Measurements from ENCODE around the gene UGT2B15. TPM values are rescaled to one million over a fixed set of nuclear protein-coding genes. Genes with fewer than 3 reads are reported as not detected.
"Not testable (repeated sequence)": the region's sequence is repeated elsewhere in the genome, so short reads cannot be mapped to it uniquely, and the experiment has no call there.

Gene UGT2B15
- total RNA-seq, 1 donor from 2014 or later = not detected

DNA sequence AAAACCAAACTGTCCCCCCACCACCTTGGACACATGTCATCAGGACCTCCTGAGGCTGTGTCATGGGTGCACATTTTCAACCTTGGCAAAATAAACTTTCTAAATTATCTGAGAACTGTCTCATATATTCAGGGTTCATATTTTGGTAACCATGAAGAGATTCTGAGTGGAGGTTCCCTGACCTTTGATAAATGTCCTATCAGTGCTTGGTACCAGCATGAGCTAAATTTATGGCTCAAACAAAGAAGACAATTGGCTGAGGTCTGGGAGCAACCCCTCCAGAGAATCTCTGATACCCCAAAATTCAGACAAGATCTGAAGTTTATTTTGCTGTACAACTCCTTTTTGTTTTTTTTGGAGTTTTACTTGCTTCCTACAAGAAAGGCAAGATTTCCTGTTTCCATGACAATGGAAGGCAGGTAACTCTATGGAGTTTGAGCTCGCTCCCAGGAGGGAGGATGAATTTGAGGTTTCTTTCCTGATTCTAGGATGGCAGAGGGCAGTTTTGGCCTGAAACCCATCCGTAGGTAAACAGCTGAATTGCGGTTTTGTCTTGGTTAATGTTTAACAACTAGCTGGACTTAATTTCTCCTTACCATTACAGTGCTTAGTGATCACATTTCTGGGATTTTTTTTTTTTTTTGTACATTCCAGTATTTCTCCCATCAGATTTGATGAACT lies 14.5 kb downstream of the UGT2B15 start:
- intact Hi-C loops (cut with DNase I) = no loop called here
- Histone ChIP-seq H3K4me1 (no peaks in the 10 kb centered on the region), H3K27ac (no peak overlapping the region), H3K9me3 (no peaks in the 10 kb centered on the region), H3K4me3 (no peak overlapping the region), H3K27me3 (no peaks in the 10 kb centered on the region), H3K36me3 (no peaks in the 10 kb centered on the region)
- TF ChIP-seq, protein P1, sequence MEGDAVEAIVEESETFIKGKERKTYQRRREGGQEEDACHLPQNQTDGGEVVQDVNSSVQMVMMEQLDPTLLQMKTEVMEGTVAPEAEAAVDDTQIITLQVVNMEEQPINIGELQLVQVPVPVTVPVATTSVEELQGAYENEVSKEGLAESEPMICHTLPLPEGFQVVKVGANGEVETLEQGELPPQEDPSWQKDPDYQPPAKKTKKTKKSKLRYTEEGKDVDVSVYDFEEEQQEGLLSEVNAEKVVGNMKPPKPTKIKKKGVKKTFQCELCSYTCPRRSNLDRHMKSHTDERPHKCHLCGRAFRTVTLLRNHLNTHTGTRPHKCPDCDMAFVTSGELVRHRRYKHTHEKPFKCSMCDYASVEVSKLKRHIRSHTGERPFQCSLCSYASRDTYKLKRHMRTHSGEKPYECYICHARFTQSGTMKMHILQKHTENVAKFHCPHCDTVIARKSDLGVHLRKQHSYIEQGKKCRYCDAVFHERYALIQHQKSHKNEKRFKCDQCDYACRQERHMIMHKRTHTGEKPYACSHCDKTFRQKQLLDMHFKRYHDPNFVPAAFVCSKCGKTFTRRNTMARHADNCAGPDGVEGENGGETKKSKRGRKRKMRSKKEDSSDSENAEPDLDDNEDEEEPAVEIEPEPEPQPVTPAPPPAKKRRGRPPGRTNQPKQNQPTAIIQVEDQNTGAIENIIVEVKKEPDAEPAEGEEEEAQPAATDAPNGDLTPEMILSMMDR (IDR thresholded peaks at IDR 0.05) = no peak
- DNase-seq = no peak
- ATAC-seq = no peak

DNA sequence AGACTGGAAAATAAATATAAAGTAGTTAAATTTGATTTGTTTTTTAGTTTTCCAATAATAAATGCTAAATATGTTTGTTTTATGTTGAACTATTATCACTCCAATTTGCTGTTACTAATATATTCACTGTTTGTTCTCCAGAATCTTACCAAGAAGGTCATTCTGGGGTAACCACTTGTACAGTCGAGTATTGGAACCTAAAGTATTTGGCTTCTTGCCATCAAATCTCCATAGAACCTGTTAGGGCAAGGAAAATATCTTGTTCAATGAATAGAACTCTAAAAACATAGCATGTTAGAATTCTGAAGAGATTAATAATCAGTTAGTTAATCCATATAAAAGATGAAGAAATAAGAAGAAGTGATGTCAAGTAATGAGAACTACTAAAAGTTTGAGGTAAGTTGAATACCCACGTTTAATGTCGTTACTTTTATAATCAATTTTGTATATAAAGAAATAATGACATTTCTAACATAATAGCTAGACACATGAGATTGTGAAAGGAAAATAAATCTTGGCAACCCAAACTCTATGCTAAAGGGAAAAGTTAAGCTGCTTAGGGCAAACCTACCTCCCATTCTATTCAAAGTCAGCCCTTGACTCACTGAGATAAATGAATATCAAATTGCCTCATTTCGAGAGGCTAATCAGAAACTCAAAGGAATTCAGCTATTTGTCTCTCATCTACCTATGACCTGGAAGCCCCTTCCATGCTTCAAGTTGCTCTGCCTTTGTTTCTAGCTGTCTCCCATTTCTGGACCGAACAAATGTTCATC lies 15.3 kb downstream of the UGT2B15 start:
- Histone ChIP-seq H3K4me3 (no peak overlapping the region), H3K27ac (no peak overlapping the region), H3K27me3 (no peaks in the 10 kb centered on the region), H3K36me3 (no peaks in the 10 kb centered on the region), H3K9me3 (no peaks in the 10 kb centered on the region), H3K4me1 (no peaks in the 10 kb centered on the region)
- no peak for ATAC-seq
- intact Hi-C loops (cut with DNase I) = no loop called here
- no peak for DNase-seq
- TF ChIP-seq, protein P1 (IDR thresholded peaks at IDR 0.05) = no peak

DNA sequence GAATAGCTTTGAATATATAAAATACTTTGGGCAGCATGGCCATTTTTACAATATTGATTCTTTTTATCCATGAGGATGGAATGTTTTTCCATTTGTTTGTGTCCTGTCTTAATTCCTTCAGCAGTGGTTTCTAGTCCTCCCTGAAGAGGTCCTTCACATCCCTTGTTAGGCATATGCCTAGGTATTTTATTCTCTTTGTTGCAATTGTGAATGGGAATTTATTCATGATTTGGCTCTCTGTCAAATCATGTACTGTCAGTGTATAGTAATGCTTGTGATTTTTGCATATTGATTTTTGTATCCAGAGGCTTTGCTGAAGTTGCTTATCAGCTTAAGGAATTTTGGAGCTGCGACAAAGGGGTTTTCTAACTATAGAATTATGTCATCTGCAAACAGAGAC lies 18.5 kb downstream of the UGT2B15 start:
- TF ChIP-seq, protein P1 (IDR thresholded peaks at IDR 0.05) = no peak
- intact Hi-C loops (cut with DNase I) = no loop called here
- H3K27me3 ChIP-seq = no peaks in the 10 kb centered on the region
- H3K4me3 ChIP-seq = no peak overlapping the region
- no peaks in the 10 kb centered on the region for H3K4me1 ChIP-seq
- H3K9me3 ChIP-seq = no peaks in the 10 kb centered on the region
- H3K27ac ChIP-seq = no peak overlapping the region
- H3K36me3 ChIP-seq = no peaks in the 10 kb centered on the region
- DNase-seq (no peak), ATAC-seq (no peak)

DNA sequence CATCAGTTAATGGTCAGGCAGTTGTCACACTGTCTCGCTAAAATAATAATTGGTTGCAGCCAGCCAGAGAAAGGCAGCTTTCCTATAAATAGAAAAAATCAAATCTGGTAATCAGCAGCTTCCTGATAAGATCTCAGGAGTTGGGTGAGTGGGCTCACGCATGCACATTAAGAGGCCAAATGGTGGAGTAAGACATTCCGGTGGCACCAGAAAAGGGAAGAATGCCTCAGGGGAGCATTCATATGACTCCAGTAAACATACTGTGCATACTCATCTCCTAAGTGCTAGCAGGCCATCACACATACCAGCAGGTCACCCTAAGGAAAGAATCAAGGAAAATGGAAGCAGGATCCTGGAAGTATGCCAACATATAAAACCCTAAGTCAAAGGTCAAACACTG lies 40.1 kb downstream of the UGT2B15 start:
- ATAC-seq = no peak
- intact Hi-C loops (cut with DNase I) = no loop called here
- Histone ChIP-seq H3K4me1 (no peaks in the 10 kb centered on the region), H3K36me3 (no peaks in the 10 kb centered on the region), H3K27me3 (no peaks in the 10 kb centered on the region), H3K27ac (no peak overlapping the region), H3K9me3 (no peaks in the 10 kb centered on the region), H3K4me3 (no peak overlapping the region)
- TF ChIP-seq, protein P1 (IDR thresholded peaks at IDR 0.05) = no peak
- DNase-seq = no peak

DNA sequence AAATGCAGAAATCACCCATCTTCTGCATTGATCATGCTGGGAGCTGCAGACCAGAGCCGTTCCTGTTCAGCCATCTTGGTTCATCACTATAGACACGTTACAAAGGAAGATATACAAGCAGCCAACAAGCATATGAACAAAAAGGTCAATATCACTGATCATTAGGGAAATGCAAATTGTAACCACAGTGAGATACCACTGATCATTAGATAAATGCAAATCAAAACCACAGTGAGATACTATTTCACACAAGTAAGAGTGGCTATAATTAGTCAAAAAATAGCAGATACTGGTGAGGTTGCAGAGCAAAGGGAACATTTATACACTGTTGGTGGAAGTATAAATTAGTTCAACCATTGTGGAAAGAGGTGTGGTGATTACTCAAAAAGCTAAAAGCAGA lies 47.7 kb downstream of the UGT2B15 start:
- H3K4me3 ChIP-seq; H3K9me3 ChIP-seq; H3K4me1 ChIP-seq; H3K36me3 ChIP-seq; H3K27me3 ChIP-seq; ATAC-seq; DNase-seq; intact Hi-C loops (cut with DNase I); H3K27ac ChIP-seq: not testable (repeated sequence)

DNA sequence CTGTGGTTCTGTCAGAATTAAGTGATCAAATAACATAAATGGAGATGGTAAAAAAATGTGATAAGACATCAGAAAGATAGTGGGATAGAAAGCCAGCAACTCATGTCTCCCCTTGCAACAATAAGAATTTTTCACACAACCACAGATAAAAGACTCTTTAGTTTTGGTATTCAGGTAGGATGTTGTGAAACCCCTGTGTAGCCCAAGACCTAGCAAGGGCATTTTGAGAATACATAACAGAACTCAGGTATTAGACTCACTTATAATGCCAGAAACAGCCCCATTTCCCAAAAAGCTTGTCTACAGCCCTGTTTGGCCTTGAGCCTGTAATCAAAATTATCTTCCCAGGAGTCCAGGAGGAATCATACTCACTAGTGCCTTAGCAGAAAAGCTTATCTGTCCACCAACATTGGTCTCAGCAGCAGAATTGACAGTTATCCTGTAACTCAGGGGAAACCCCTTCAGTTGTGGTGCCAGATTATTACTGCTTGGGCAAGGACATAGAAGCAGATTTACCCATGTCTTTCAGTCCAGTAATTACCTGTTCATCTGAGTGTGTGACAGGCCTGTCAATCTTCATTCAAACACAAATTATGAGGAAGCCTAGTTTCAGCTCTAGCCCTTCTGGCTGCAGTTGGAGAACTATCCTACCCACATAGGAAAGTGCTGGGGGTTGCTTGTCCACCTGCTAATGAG lies 53.3 kb downstream of the UGT2B15 start:
- Histone ChIP-seq H3K4me1 (no peaks in the 10 kb centered on the region), H3K36me3 (no peaks in the 10 kb centered on the region), H3K27me3 (no peaks in the 10 kb centered on the region), H3K9me3 (no peaks in the 10 kb centered on the region), H3K27ac (no peak overlapping the region), H3K4me3 (no peak overlapping the region)
- intact Hi-C loops (cut with DNase I) = no loop called here
- no peak for DNase-seq
- ATAC-seq = no peak
- TF ChIP-seq, protein P1 (IDR thresholded peaks at IDR 0.05) = no peak
